ENCODE measurements around the gene DHX30. TPM values are rescaled to one million over a fixed set of nuclear protein-coding genes. Genes with fewer than 3 reads are reported as not detected.

Gene DHX30
- total RNA-seq, 1 experiment from 2014 or later = 71.7 TPM

- no peak for DNase-seq (ENCODE audit: extremely low read depth, low read depth)
Observed at GRCh38 chr3:47852604-47853602, 50.0 kb downstream of the DHX30 start.

DNA sequence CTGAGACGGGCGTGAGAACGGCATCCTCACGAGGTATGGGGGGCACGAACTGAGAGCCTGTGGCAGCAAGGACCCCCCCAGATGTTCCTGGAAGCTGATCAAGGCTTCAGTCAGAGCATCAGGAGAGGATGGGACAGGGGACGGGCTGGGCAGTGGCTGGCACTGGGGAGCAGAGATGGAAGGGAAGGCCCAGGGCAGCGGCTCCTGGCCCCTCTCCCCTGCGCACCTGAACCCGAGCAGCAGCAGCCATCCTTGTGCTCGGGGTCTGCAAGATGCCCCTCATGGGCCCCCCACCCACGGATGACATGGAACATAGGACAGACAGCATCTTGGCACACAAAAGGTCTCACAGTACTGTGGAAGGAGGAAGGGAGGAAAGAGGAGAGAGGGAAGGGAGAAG is 51.3 kb downstream of the DHX30 start:
- no peak for DNase-seq (ENCODE audit: extremely low read depth, low read depth)

GRCh38 chr3:47854720-47855455 is 52.0 kb downstream of the DHX30 start:
- DNase-seq (ENCODE audit: extremely low read depth, low read depth) = no peak

DNA sequence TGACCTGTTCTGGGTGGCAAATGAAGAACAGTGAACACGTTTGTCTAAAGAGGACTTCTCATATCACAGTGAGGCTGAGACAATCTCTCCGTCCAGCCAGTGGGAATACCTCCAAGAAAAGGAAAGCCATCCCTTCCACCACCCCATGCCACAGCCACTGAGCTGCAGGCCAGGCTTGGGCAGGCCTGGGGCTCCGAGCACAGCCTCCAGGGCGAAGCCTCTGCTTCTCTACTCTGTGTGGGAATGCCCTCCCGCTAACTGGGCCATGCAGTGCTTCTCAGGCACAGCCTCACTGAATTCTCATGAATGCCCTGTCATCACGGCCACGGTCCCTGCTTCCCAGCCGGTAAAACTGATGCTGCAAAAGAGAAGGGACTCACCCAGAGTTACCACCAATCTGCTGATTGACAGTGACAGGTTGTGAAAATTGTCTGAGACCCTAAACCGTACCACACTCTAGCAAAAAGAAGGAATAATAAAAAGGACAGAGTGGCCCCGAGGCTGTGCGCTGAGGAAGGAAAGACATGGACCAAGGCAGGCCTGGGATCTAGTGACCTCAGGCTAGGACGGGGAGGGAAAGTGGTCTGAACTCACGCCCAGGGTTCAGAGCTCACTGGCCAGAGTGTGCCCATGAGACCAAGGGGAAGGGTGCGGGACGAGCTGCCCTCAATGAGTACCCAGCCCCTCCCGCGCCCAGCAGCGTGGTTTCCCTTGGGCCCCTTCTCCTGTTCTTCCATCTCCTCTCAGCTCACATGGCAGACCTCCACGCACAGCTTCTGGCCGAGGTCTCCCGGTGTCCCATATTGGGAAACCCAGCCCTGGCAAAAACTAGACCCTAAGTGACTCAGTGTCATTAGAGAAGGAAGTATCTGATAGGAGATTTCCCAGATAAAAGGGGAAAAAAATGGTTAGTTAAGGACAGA is 52.8 kb downstream of the DHX30 start:
- no peak for DNase-seq (ENCODE audit: extremely low read depth, low read depth)

DNA sequence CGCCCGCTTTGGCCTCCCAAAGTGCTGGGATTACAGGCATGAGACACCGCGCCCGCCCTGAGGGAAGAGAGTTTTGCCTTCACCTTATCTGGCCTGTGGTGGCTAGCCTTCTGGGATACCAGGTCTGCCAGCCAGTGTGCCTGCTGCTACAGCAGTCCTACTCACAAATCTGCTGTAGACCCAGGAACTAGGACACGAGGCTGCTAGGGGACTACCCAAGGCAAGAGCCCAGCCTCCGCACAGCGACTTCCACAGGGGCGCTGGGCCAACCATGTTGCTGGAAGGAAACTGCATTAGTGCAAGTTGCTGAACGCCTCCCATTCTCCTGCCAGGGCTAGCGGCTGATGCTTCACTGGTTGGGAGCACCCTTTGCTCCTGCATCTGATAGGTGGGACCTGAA is 53.7 kb downstream of the DHX30 start:
- no peak for DNase-seq (ENCODE audit: extremely low read depth, low read depth)

GRCh38 chr3:47857151-47857550 is 54.2 kb downstream of the DHX30 start:
- DNase-seq (ENCODE audit: extremely low read depth, low read depth) = no peak

- DNase-seq (ENCODE audit: extremely low read depth, low read depth) = no peak
Observed at GRCh38 chr3:47859956-47860605, 57.1 kb downstream of the DHX30 start.

DNA sequence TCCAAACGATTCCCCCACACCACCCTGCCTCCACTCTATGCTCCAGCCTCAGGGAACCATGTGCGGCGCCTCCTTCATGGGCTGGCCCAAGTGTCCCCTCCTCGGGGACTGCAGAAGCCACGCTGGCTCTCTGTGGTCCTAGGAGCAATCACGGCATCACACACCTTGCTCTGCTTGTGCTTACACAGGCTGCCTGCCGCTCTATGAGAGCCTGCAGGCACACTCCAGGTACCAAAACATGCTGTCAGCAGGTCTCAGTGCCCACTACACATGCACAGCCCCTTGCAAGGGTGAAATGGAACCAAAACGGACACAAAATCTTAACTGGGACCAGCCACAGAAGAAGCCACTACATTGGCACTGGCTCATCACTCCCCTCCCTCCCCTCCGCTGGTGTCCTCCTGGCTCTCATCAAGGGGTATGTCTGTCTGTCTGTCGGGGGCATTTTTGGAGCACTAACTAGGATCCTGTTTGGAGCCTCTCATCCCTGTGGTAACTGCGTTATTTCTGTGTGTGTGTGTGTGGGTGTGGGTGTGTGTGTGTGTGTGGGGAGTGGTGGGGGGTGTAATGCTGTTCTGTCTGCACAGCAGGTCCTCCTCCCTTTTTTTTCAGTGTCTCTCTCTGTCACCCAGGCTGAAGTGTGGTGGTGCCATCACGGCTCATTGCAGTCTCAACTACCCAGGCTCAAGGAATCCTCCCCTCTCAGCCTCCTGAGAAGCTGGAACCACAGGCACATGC is 60.6 kb downstream of the DHX30 start:
- no peak for DNase-seq (ENCODE audit: extremely low read depth, low read depth)

DNA sequence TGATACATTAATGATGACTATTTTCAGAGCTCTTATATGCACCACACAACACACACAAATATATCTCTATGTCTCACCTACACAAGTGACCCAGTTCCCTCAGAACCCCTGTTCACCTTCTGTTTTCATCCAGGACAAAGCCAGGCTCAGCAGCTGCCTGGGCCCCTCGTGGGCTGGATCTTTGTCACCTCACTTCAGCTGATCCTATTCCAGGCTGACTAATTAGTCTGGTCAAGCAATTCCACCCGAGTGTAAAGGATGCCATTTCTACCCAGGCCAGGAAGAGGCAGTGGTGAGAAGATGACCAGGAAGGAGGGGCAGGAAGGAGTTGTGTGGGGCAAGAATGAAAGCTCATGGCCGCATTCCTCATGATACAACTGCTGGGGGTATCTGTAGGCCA is 62.3 kb downstream of the DHX30 start:
- DNase-seq (ENCODE audit: extremely low read depth, low read depth) = no peak

- no peak for DNase-seq (ENCODE audit: extremely low read depth, low read depth)
Observed at GRCh38 chr3:47867451-47868044, 64.6 kb downstream of the DHX30 start.

DNA sequence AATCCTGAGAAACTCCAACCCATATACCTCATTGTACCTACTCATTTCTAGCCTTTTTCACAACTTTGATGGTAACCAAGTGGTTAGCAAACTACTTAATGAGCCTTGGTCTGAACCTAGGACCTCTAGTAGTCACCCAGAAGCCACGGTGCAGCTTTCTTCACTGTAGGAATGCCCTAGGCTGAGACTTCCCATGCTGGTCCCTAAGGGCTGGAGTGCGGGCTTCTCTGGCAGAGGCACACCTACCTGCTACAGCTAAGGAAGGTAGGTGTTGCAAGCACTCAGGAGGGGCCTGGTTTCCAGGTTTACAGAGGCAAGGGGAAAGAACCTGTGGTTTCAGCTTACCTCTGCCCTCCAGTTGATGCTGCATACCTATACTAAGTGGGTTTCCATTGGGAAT is 65.4 kb downstream of the DHX30 start:
- DNase-seq (ENCODE audit: extremely low read depth, low read depth) = no peak

DNA sequence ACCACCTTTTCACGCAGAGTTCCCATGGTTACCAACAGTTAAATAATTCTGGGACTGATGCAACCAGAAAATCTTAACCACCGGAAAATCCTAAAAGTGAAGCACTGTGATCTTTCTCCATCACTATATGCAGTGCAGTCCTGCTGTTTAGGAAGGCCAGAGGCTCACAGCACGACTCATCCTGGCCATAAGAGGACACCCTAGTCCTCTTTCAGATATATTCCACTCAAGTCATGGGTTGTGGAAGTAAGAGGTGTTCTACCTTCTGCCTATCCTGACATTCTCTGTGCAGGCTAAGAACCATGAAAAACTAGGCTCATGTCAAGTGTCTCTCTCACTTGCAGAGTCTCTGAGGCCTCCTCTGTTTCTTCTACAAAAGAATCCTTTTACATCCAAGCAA is 67.2 kb downstream of the DHX30 start:
- DNase-seq (ENCODE audit: extremely low read depth, low read depth) = no peak

DNA sequence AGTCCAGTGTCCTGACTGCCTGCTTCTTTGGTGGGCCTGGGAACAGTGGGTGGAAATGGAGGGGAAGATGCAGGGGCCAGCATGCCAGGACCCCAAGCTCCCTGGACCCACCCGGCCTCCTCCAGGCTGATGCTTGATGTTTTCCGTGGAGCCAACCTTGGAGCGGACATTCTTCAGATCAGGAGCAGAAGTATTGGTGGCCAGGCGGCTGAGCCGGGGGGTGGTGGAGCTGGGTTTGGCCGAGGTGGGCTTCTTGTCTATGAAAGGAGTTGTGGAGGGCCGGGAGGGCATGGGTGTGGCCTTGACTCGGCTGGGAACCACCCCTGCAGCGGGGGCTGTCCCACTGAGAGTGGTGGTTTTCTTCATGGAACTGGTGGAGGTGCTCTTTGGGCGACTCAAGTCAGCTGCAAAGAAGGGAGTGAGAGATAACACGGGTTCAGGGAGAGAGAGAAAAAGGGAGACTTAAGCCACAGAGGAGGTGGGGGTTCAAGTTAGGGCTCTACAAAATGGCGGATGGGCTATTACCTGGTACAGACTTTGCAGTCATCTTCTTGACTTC is 67.8 kb downstream of the DHX30 start:
- no peak for DNase-seq (ENCODE audit: extremely low read depth, low read depth)

- no peak for DNase-seq (ENCODE audit: extremely low read depth, low read depth)
Observed at GRCh38 chr3:47871389-47871788, 68.5 kb downstream of the DHX30 start.

- DNase-seq (ENCODE audit: extremely low read depth, low read depth) = no peak
Observed at GRCh38 chr3:47872916-47873315, 70.0 kb downstream of the DHX30 start.

GRCh38 chr3:47874438-47874837 is 71.5 kb downstream of the DHX30 start:
- DNase-seq (ENCODE audit: extremely low read depth, low read depth) = no peak

DNA sequence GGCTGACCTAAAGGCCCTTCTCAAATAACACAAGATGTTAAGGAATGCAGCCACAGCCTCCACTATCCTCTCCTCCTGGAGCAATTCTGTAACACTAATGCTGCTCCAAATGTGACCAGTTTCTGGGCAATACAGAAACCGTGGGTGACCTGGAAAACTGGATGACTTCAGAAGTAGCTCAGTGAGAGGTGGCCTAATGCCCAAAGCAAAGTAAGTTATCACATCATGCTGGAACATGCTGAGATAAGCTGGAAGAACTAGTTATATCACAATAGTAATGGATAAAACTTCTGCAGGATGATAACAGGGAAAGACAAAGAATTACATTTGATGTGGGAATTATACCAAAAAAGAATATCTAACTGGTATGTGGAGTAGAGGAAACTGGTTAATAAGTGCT is 72.0 kb downstream of the DHX30 start:
- no peak for DNase-seq (ENCODE audit: extremely low read depth, low read depth)

DNA sequence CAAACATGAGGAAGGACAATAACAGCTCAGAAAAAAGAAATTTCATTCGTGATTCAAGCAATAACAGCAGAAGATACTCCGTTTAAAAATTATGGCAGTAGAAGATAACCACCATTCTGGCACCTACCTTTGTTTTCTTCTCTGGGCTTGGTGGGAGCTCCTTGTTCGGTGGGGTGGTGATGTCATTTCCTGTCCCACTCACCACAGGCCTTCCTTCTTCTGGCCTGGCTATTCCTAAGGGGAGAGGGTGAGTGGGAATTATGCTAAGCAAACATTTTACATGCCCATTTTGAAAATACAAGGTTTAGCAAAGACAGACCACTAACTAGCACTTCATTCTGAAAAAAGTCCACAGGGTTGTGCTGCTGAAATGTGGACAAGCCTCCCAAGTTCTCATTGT is 74.4 kb downstream of the DHX30 start:
- no peak for DNase-seq (ENCODE audit: extremely low read depth, low read depth)

DNA sequence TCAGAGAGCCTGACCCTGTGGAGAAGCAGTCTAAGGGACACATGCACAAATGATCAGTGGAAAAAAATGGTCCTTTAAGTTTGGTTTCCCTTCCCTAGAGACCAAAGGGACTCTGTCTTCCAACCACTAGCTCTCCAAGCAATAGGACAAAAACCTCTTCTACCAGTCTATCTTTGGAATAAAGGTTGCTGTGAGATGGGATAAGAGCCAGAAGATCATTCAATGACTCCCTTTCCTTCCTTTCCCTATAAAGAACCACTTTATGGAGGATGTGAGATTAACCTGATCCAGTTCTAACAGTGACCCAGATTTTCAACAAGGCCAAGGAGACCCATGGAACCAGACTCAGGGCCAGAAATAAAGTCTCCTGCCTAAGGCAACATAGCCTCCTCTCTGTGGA is 74.8 kb downstream of the DHX30 start:
- no peak for DNase-seq (ENCODE audit: extremely low read depth, low read depth)

Measured in NCI-H460 (cell line).